Progenitor cell of endocrine pancreas (in vitro differentiated cells): Measurements from ENCODE around the gene KLKB1. TPM values are rescaled to one million over a fixed set of nuclear protein-coding genes. Genes with fewer than 3 reads are reported as not detected.

Experiments
- DNase-seq: peaks from one replicate; pipeline ENCODE4 v3.0.0; 2021; ENCODE audit warnings: low spot score; ENCODE audit not compliant: unreplicated experiment
- H3K27ac Mint-ChIP-seq: 2 replicates; pipeline ENCODE4 v1.8.0; 2021; ENCODE audit warnings: mild to moderate bottlenecking, moderate library complexity, mixed read lengths
- H3K27me3 Mint-ChIP-seq: 2 replicates; pipeline ENCODE4 v1.8.0; 2021; ENCODE audit warnings: mixed read lengths
- H3K36me3 Mint-ChIP-seq: 2 replicates; pipeline ENCODE4 v1.8.0; 2022; ENCODE audit warnings: mixed read lengths; ENCODE audit not compliant: insufficient read depth
- H3K4me1 Mint-ChIP-seq: 2 replicates; pipeline ENCODE4 v1.8.0; 2021; ENCODE audit warnings: low read depth, mixed read lengths
- H3K4me3 Mint-ChIP-seq: 2 replicates; pipeline ENCODE4 v1.8.0; 2021; ENCODE audit warnings: low read depth, mild to moderate bottlenecking, moderate library complexity, mixed read lengths
- H3K9me3 Mint-ChIP-seq: 2 replicates; pipeline ENCODE4 v1.8.0; 2021; ENCODE audit warnings: low read depth, mixed read lengths
- total RNA-seq: library from RNA; stranded (reverse); gene quantifications from 2 replicates; pipeline ENCODE4 v1.2.1, GENCODE V29; 2021
- TF ChIP-seq, protein P1 (sequence below): fragments of 200-600 bp; sonication (generic); IDR thresholded peaks from one replicate; pipeline ENCODE4 v1.5.0; 2021; ENCODE audit warnings: antibody characterized with exemption, mild to moderate bottlenecking; ENCODE audit not compliant: unreplicated experiment

The KLKB1 gene
- total RNA-seq, 1 donor from 2014 or later: not detected

DNA sequence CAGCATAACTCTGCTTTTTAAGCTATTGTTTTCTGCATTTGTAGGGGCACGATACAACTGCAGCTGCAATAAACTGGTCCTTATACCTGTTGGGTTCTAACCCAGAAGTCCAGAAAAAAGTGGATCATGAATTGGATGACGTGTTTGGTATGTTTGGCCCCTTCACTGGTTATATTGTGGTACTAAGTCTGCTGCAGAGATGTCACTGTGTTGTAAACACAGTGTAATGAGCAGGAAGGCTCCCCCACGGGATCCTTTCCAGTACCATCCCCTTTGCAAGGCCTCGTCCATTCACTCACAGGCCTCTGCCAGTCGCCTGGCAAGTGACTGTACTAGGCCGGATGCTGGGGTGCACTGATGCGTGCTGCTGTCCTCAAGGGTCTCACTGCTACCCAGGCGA lies 22.2 kb upstream of the KLKB1 start:
- no peak overlapping the region for H3K27ac Mint-ChIP-seq
- H3K9me3 Mint-ChIP-seq: peaks cover 8% of the 10 kb centered on the region
- TF ChIP-seq, protein P1, sequence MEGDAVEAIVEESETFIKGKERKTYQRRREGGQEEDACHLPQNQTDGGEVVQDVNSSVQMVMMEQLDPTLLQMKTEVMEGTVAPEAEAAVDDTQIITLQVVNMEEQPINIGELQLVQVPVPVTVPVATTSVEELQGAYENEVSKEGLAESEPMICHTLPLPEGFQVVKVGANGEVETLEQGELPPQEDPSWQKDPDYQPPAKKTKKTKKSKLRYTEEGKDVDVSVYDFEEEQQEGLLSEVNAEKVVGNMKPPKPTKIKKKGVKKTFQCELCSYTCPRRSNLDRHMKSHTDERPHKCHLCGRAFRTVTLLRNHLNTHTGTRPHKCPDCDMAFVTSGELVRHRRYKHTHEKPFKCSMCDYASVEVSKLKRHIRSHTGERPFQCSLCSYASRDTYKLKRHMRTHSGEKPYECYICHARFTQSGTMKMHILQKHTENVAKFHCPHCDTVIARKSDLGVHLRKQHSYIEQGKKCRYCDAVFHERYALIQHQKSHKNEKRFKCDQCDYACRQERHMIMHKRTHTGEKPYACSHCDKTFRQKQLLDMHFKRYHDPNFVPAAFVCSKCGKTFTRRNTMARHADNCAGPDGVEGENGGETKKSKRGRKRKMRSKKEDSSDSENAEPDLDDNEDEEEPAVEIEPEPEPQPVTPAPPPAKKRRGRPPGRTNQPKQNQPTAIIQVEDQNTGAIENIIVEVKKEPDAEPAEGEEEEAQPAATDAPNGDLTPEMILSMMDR: no peak
- H3K36me3 Mint-ChIP-seq: peaks cover 6% of the 10 kb centered on the region
- no peaks in the 10 kb centered on the region for H3K27me3 Mint-ChIP-seq
- no peaks in the 10 kb centered on the region for H3K4me1 Mint-ChIP-seq
- no peak overlapping the region for H3K4me3 Mint-ChIP-seq
- no peak for DNase-seq

DNA sequence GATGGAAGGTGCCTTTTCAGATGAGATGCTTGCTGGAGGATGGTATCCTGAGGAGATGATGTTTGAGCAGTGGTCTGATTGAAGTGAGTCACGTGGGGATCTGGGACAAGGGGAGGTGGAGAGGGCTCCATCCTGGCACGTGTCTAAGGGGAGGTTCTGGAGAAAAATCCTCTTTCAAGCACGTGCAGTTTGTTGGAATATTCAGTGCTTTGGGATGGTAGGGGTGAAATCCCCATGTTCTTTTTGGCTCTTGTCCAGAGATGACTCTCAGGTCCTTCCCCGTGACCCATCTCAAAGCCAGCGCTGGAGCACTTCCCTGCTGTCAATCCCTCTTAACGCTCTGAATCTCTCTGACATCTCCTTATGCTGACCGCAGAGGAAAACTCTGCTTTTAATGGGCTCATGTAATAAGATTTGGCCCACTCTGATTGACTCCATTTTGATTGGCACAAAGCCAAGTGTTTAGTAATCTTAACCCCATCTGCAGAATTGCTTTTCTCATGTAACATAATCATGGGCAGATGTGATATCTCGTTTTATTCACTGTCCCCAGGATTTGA lies 10.8 kb upstream of the KLKB1 start:
- H3K4me3 Mint-ChIP-seq: no peak overlapping the region
- TF ChIP-seq, protein P1: no peak
- no peaks in the 10 kb centered on the region for H3K4me1 Mint-ChIP-seq
- DNase-seq: no peak
- no peak overlapping the region for H3K27ac Mint-ChIP-seq
- no peaks in the 10 kb centered on the region for H3K36me3 Mint-ChIP-seq
- H3K27me3 Mint-ChIP-seq: peaks cover 17% of the 10 kb centered on the region
- no peaks in the 10 kb centered on the region for H3K9me3 Mint-ChIP-seq

DNA sequence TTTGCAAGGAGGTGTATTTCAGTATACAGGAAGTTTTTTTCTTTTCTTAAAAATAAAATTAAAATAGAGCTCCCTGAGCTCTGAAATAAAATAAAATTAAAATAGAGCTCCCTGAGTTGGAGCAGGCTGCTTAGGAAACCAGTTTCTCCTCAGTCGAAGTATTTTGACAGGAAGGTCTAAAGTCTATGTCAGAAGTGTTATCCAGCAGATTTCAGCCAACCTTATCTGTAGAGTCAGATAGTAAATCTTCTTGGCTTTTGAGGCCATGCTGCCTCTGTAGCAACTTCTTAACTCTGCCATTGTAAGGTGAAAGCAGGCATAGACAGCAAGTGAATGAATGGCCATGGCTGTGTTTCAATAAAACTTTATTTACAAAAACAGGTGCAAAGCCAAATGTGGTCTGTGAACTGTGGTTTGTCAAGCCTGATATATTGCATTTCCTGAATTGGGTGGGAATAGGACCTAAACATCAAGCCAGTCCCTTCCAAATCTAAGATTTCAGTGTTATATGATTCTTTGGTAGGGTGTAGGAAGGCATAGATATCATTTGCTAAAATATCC lies 9.5 kb upstream of the KLKB1 start:
- Mint-ChIP-seq H3K36me3 (no peaks in the 10 kb centered on the region), H3K9me3 (no peaks in the 10 kb centered on the region), H3K27ac (no peak overlapping the region), H3K4me3 (no peak overlapping the region), H3K4me1 (no peaks in the 10 kb centered on the region), H3K27me3 (peaks cover 17% of the 10 kb centered on the region)
- TF ChIP-seq, protein P1: no peak
- DNase-seq: no peak

GRCh38 chr4:186221624-186222023 lies 5.7 kb upstream of the KLKB1 start:
- H3K4me3 Mint-ChIP-seq: no peak overlapping the region

GRCh38 chr4:186225848-186226247 lies 1.5 kb upstream of the KLKB1 start:
- TF ChIP-seq, protein P1: no peak
- Mint-ChIP-seq H3K9me3 (peaks cover 20% of the 10 kb centered on the region), H3K27ac (no peak overlapping the region), H3K4me3 (no peak overlapping the region), H3K4me1 (no peaks in the 10 kb centered on the region), H3K27me3 (no peaks in the 10 kb centered on the region), H3K36me3 (peaks cover 5% of the 10 kb centered on the region)
- DNase-seq: no peak

More at GRCh38 chr4:186221624-186222023, 5.7 kb upstream of the KLKB1 start:
- TF ChIP-seq, protein P1: no peak
- peaks cover 20% of the 10 kb centered on the region for H3K9me3 Mint-ChIP-seq
- no peaks in the 10 kb centered on the region for H3K4me1 Mint-ChIP-seq
- DNase-seq: no peak
- peaks cover 5% of the 10 kb centered on the region for H3K36me3 Mint-ChIP-seq
- H3K27me3 Mint-ChIP-seq: peaks cover 2% of the 10 kb centered on the region
- no peak overlapping the region for H3K27ac Mint-ChIP-seq
